HepG2 (cell line): ENCODE data around the gene SIK1. TPM values are rescaled to one million over a fixed set of nuclear protein-coding genes. Genes with fewer than 3 reads are reported as not detected.

Experiments
- CCDC6 ChIP-seq: sonication (generic); formaldehyde crosslinking; IDR thresholded peaks from 2 replicates; pipeline ENCODE4 v1.8.1; 2022; ENCODE audit warnings: mild to moderate bottlenecking, missing genetic modification reagents, moderate library complexity
- HOXD1 ChIP-seq: sonication (generic); formaldehyde crosslinking; IDR thresholded peaks from 2 replicates; pipeline ENCODE4 v1.5.0; 2020; ENCODE audit warnings: missing genetic modification reagents
- KLF11 ChIP-seq: IDR thresholded peaks from 2 replicates; pipeline ENCODE4 v1.6.1; 2016; ENCODE audit warnings: missing compliant biosample characterization
- PHB2 ChIP-seq: fragments of 450-650 bp; IDR thresholded peaks from 2 replicates; pipeline ENCODE4 v1.6.1; 2018; ENCODE audit not compliant: partially characterized antibody
- RELA ChIP-seq: sonication (generic); formaldehyde crosslinking; IDR thresholded peaks from 2 replicates; pipeline ENCODE4 v1.4.0; 2020; ENCODE audit warnings: missing genetic modification reagents
- REXO4 ChIP-seq: sonication (generic); formaldehyde crosslinking; IDR thresholded peaks from 2 replicates; pipeline ENCODE4 v1.8.0; 2022; ENCODE audit warnings: missing genetic modification reagents, mild to moderate bottlenecking, borderline replicate concordance
- TBX3 ChIP-seq: fragments of 450-650 bp; IDR thresholded peaks from 2 replicates; pipeline ENCODE4 v1.6.1; 2017; ENCODE audit warnings: antibody characterized with exemption, mild to moderate bottlenecking, inconsistent platforms, borderline replicate concordance
- ZBTB40 ChIP-seq, 2 experiments: fragments of 450-650 bp in 1 of 2; sonication (generic) in 1 of 2; formaldehyde crosslinking in 1 of 2; IDR thresholded peaks; 2 replicates each; pipeline versions ENCODE4 v1.6.1 to v1.8.0; 2016 to 2022; ENCODE audit warnings: antibody characterized with exemption in 1 of 2, mild to moderate bottlenecking in 1 of 2, missing genetic modification reagents in 1 of 2
- ZNF251 ChIP-seq: sonication (generic); formaldehyde crosslinking; IDR thresholded peaks from 2 replicates; pipeline ENCODE4 v1.9.0; 2021; ENCODE audit warnings: mild to moderate bottlenecking, missing genetic modification reagents
- ZNF414 ChIP-seq: sonication (generic); formaldehyde crosslinking; IDR thresholded peaks from 2 replicates; pipeline ENCODE4 v1.5.0; 2020; ENCODE audit warnings: missing genetic modification reagents
- ZNF782 ChIP-seq: sonication (generic); formaldehyde crosslinking; IDR thresholded peaks from 2 replicates; pipeline ENCODE4 v1.4.0; 2020; ENCODE audit warnings: missing genetic modification reagents, mild to moderate bottlenecking, borderline replicate concordance
- polyA plus RNA-seq, 8 experiments: library from polyadenylated mRNA; depleted of rRNA in 3 of 8; stranded (reverse) in 7 of 8; unstranded in 1 of 8; fragments of >200 nt; fragmentation: Illumina TruSeq in 4 of 8; extraction: Trizol in 4 of 8; gene quantifications; 2 replicates each; pipeline versions ENCODE4 v1.2.1 to v1.2.3, GENCODE V29; 2011 to 2016; ENCODE audit warnings: low read depth in 4 of 8, missing spikeins in 1 of 8, mixed read lengths in 1 of 8; ENCODE audit not compliant: insufficient read depth in 1 of 8
- total RNA-seq, 5 experiments: library from RNA; depleted of rRNA; stranded (reverse); fragments of >200 nt; fragmentation: Illumina TruSeq; extraction: Trizol; gene quantifications; 2 replicates each; pipeline ENCODE4 v1.2.3, GENCODE V29; 2016; ENCODE audit warnings: low read depth in 1 of 5
- TF ChIP-seq, protein P1 (sequence below): sonication (generic); formaldehyde crosslinking; IDR thresholded peaks from 2 replicates; pipeline ENCODE4 v1.9.0; 2021; ENCODE audit warnings: mild to moderate bottlenecking, missing genetic modification reagents

Gene SIK1
- total and polyA plus RNA-seq, 2 of the 13 experiments (the other 11 are each of a cell fraction or from before 2014, with no cell fraction given), result 4.5 to 14.5 TPM

GRCh38 chr21:43364851-43365424 is 62.0 kb downstream of the SIK1 start (continued):
- TF ChIP-seq ZNF251 (CRISPR knock-in tag) (no peak), RELA (CRISPR knock-in tag) (no peak), ZBTB40 (IDR thresholded peaks at IDR 0.05) (no peak), ZBTB40 (CRISPR knock-in tag; IDR thresholded peaks at IDR 0.05) (no peak), CCDC6 (no peak), PHB2 (no peak), TBX3 (no peak), ZNF782 (CRISPR knock-in tag) (no peak), ZNF414 (CRISPR knock-in tag) (no peak), REXO4 (CRISPR knock-in tag) (no peak), HOXD1 (CRISPR knock-in tag) (no peak), KLF11 (CRISPR knock-in tag) (no peak)
- TF ChIP-seq, protein P1, sequence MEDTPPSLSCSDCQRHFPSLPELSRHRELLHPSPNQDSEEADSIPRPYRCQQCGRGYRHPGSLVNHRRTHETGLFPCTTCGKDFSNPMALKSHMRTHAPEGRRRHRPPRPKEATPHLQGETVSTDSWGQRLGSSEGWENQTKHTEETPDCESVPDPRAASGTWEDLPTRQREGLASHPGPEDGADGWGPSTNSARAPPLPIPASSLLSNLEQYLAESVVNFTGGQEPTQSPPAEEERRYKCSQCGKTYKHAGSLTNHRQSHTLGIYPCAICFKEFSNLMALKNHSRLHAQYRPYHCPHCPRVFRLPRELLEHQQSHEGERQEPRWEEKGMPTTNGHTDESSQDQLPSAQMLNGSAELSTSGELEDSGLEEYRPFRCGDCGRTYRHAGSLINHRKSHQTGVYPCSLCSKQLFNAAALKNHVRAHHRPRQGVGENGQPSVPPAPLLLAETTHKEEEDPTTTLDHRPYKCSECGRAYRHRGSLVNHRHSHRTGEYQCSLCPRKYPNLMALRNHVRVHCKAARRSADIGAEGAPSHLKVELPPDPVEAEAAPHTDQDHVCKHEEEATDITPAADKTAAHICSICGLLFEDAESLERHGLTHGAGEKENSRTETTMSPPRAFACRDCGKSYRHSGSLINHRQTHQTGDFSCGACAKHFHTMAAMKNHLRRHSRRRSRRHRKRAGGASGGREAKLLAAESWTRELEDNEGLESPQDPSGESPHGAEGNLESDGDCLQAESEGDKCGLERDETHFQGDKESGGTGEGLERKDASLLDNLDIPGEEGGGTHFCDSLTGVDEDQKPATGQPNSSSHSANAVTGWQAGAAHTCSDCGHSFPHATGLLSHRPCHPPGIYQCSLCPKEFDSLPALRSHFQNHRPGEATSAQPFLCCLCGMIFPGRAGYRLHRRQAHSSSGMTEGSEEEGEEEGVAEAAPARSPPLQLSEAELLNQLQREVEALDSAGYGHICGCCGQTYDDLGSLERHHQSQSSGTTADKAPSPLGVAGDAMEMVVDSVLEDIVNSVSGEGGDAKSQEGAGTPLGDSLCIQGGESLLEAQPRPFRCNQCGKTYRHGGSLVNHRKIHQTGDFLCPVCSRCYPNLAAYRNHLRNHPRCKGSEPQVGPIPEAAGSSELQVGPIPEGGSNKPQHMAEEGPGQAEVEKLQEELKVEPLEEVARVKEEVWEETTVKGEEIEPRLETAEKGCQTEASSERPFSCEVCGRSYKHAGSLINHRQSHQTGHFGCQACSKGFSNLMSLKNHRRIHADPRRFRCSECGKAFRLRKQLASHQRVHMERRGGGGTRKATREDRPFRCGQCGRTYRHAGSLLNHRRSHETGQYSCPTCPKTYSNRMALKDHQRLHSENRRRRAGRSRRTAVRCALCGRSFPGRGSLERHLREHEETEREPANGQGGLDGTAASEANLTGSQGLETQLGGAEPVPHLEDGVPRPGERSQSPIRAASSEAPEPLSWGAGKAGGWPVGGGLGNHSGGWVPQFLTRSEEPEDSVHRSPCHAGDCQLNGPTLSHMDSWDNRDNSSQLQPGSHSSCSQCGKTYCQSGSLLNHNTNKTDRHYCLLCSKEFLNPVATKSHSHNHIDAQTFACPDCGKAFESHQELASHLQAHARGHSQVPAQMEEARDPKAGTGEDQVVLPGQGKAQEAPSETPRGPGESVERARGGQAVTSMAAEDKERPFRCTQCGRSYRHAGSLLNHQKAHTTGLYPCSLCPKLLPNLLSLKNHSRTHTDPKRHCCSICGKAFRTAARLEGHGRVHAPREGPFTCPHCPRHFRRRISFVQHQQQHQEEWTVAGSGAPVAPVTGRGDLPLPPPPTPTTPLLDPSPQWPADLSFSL (CRISPR knock-in tag), result no peak
